Urothelium cell line (cell line): ENCODE data around the gene TSPAN3.

Experiments used
- DNase-seq: peaks from one replicate; pipeline ENCODE4 v3.0.0; 2011; ENCODE audit warnings: low spot score, mixed read lengths
- FAIRE-seq: peaks from 2 replicates; lab custom pipeline; 2011; peaks lifted over from hg19 to GRCh38; lab: Jason Lieb, UNC

The TSPAN3 gene

DNA sequence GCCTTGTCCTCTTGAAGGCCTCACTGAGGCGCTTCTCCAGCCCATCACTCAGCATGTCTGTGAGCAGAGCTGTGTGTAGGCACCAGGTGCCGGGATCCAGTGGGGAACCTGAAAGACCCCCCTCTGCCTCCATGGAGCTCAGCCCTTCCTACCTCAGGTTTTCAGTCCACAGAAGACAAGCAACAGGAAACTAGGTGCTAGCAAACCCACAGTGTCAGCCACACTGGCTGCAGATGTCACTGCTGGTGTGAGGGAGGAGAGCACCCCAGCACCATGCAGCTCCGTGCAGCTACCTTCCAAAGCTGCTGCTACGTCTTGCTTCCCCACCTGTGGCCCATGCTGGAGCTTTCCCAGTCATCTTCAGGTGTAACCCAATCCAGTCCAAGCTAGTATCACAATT, 58.0 kb downstream of the TSPAN3 start:
- DNase-seq (no peak), FAIRE-seq (no peak)

DNA sequence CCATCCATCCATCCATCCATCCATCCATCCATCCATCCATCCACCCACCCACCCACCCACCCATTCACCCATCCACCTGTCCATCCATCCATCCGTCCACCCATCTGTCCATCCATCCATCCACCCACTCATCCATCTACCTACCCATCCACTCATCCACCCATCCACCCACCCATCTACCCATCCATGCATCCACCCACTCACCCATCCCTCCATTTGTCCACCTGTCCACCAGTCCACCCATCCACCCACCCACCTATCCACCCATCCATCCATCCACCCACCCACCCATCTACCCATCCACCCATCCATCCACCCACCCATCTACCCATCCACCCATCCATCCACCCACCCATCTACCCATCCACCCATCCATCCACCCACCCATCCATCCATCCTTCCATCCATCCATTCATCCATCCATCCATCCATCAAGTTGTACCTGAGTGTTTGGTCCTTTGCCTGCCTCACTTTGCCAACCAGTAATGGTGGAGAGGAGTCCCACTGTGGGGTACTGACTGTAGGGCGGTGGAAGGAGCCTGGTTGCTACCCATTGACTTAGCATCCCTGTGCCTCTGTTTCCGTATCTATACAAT, 58.7 kb downstream of the TSPAN3 start:
- DNase-seq (no peak), FAIRE-seq (peak; percentile 84)

DNA sequence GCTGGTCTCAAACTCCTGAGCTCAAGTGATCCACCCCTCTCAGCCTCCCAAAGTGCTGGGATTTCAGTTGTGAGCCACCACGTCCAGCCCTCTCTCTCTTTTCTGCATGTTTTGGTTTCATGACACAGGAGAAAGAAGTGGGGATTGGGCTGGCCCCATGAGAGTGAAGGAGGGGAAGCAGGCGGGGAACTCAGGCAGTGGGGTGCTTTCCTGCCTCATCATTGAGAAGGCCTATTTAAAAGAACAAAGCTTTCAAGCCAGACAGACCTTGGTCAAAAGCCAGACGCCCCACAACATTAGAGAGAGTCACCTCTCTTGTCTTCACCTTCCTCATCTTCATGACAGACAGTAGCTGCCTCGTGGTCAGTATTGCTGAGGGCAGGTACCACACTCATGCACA, 60.1 kb downstream of the TSPAN3 start:
- FAIRE-seq = no peak
- DNase-seq = no peak

DNA sequence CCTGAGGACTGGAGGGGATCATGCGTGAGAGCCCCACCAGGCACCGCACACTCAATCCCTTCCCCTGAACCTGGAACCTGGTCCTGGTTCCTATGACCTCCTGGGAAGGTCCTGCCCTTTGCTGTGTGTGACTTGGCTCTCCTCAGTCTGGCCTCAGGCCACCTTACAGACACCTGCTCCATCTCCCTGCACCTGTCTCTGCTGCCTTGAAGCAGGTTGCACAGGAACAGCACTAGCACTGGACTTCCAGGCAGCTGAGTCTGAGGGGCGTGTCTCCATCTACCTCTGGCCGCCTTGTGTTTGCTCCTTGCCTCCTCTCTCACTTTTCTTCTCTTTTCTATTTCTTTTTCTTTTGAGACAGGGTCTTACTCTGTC, 60.6 kb downstream of the TSPAN3 start:
- no peak for FAIRE-seq
- no peak for DNase-seq

DNA sequence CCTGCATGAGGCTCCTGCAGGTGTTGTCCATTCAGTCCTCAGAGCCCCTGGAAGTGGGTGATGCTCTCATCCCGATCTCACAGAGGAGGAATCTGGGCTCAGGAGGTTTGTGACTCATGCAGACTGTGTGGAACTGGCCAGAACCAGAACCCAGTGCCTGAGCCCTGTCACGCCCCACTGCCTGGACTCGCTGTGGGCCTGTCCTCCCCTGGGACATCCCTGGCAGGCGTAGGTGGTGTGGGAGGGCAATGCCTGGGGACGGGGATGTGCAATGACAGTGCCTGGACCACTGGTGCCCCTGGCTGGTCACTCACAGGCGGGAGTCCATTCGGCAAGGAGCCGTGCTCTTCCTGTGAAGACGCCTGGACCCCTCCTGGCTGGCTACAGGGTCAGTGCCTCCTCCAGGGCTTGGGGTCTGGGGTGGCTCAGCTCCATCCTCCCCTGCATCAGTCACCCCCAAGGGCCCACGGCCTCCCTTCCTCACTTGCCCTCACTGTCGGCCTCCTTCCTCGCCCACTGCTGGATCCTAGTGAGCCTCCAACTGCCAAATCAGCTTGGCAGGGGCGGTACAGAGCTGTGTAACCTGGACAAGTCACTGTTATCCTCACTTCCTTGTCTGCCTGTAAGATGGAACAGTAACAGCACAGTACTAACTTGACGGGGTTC, 61.1 kb downstream of the TSPAN3 start:
- FAIRE-seq (no peak), DNase-seq (no peak)

DNA sequence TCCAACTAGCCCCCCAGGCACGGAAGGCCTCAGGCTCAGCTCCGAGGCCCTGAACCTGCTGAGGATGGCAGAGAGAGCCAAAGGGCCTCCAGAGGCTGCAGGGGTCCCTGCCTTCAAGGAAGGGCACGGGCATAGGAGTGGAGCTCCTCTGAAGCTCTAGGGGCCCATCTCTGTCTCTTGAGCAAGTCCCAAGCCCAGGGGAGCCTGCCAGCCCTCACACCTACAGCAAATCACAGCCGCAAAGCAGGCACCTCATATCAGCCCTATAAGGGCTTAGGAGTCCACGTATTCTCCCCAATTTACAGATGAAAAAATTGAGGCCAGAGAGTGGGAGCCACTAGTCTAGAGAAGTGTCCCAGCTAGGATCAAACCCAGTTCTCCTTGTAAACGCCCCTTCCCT, 61.7 kb downstream of the TSPAN3 start:
- no peak for FAIRE-seq
- no peak for DNase-seq

DNA sequence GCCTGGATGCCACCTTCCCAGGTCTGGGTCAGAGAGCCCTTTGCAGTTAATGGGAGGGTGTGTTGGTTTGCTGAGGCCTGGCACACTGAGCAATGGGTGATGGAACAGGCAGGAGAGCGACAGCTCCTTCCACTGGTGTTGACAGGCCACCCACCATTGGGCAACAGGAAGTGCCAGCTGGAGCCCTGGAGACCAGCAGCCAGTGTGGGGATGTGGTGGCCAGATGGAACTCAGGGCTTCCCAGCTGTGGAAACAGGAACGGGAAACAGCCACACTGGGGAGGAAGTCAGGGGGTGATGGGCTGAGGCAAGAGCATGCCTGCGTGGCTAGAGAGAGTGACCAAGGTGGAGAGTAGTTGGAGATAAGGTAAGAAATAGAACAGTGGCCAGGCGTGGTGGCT, 66.7 kb downstream of the TSPAN3 start:
- DNase-seq (no peak), FAIRE-seq (no peak)

DNA sequence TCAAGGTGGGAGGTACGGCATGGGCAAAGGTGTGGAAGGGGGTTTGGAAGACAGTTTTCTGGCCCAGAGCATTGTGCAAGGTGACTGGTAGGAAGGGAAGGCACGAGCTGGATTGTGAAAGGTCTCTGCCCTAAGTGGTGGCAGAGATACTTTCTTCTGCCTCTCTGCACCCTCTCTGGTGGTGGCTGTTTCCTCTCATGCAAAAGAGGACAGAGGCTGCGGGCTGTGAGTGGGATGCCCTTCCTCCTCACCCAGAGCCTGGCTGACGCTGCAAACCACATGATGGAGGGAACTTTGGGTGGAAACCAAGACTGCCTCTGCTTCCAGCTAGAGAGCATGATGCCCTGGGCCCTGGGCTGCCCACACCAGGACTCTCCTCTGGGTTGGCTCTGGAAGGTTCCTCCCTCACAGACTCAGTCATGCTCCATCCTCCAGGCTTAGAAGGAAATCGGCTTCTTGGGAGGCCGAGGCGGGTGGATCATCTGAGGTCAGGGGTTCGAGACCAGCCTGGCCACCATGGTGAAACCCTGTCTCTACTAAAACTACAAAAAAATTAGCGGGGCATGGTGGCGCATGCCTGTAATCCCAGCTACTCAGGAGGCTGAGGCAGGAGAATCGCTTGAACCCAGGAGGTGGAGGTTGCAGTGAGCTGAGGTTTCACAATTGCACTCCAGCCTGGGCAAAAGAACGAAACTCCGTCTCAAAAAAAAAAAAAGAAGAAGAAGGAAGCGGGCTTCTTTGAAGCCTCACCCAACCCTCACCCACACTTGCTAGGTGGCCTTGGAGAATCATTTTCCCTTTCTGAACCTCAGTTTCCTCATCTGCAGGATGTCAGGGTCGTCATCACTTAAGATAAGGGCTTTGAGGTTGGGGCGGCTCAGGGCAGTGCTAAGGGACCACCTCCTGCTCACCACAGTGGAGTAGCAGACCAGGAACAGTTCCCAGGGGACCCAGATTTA, 67.7 kb downstream of the TSPAN3 start:
- DNase-seq = no peak

DNA sequence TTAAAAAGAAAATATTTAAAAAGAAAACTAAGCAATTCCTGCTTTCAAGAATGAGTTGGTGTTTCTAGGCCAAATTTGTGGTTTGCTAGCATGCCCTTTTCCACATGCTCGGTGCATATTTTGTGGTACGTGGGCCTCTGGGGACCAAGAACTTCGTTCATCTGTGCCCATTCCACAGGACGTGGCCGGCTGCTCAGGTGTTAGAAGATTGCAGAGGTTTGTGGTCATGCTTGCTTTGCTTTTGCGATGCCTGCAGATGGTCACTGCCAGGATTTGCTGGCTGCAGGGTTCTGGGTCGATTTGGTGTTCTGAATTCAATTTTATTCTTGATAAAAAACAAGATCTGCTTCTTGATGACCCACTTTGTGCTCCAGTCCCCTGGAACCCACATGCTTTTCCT, 68.5 kb downstream of the TSPAN3 start:
- no peak for DNase-seq
- no peak for FAIRE-seq

More for the DNA sequence above, 67.7 kb downstream of the TSPAN3 start:
- FAIRE-seq = peak; percentile 73

DNA sequence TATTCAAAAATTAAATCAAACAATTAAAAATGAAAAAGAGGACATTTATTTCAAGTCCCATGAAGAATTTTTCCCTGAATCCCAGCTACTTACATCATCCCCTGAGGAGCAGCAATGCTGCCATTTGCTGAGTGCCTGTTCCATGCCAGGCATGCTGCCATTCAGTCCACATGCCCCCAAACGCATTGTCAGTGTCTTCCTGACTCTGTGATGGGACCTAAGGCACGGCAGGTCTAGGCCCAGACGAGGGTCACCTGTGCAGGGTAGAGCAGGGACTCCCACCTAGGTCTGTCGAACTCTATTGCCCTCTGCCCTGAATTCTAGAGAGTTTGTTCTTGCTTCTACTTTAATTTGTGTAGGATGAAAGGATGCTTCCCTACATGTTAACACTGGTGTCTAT, 68.9 kb downstream of the TSPAN3 start:
- DNase-seq (no peak), FAIRE-seq (no peak)

DNA sequence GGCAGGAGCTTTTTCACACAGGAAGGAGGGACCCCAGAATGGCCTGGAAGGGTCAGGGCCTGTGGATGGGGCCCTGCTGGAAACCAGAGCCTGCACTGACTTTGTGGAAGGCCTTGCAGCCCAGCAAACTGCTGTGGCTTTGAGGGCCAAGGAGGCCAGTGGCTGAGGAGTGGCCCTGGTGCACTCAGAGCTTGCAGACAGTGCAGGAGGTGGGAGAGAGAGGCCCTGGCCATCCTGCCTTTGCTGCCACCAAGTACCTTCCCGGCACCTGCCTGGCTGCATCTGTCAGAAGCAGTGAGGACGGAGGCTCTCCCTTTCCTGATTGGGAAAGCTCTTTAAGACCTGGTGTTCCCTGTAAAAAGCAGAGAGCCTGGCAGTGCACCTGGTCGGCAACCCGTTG, 69.6 kb downstream of the TSPAN3 start:
- FAIRE-seq = no peak
- no peak for DNase-seq

DNA sequence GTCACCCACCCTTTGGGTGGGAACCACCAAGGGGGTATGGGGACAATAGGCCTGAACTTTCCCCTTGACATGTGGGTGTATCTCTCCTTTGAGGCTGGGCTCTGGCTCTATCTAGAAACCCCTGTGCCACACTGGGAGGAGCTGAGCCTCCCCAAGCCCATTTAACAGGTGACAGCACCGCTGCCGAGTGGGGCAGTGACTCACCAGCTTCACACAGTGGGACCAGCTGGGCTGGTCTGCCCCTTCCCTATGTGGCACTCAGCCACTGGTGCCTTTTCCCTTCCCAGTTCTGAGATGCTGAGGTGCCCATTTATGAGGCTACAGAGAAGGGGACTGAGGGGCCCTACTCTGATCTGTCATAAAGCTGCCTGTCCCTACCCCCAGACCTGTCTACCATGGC, 70.9 kb downstream of the TSPAN3 start:
- no peak for DNase-seq
- no peak for FAIRE-seq

DNA sequence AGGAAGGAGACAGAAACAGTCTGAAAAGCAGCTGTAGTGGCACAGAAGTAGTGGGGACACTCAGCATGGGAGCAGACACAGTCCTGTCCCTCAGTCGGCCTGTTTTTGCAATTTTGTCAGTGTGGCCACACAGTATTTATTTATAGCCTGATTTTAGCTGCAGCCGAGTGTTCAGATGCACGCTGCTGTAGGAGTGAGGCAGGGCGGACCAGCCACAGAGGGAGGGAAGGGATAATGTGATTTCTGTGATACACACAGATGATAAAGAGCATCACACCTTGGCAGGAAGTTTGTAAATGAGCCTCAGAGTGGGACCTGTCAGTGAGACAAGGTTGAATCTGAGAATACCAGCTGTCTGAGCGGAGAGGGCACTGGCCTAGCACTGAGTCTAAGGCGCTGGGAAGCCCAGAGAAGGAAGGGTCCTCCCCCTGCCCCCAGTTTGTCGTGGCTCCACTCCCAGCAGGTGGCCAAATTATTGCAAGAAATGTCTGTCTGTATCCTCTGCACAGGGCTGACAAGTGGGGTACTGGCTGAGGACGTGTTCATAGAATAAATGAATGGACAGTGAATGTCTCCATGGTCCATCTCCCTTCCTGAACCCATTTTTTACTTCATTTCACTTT, 72.1 kb downstream of the TSPAN3 start:
- no peak for DNase-seq

DNA sequence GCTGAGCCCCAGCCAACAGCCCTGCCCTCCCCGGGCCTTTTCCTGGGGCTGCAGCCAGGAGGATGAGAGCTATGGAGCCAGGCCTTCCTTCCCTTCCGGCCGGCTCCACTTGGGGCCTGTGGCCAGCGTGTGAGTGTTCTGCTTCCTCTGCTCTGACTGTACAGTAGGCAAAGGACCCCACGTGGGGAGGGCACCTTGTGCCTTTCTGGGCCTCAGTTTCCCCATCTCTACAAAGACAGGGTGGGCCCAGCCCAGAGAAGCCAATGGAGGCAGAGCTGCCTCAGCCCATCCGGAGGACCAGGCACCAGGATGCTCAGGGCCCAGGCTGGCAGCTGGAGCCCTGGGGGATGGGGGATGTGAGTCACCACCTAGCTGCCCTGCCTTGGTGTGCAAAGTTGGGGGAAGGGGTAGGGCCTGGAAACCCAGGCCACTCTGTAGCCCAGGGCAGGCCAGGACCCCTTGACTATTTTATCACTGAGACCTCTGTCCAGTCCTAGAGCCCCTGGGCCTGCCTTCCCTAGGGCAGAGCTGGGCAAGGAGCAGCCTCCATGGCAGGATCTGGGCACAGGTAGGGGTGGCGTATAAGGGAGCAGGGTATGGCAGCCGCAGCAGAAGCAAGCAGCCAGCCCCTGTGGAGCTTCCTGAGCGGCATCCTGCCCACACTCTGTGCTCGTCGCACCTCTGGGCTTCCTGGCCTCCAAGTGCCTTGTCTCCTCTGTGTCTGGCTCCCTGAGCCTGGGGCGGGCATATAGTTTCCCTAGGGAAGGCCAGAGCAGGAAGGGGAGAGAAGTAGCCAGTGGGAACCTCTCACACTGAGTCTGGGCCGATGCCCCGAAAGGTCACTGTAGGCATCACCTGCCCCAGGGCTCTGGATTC, 74.1 kb downstream of the TSPAN3 start:
- FAIRE-seq (peak; percentile 44), DNase-seq (peak; percentile 73)

More for the DNA sequence above, 72.1 kb downstream of the TSPAN3 start:
- peak; percentile 44 for FAIRE-seq

DNA sequence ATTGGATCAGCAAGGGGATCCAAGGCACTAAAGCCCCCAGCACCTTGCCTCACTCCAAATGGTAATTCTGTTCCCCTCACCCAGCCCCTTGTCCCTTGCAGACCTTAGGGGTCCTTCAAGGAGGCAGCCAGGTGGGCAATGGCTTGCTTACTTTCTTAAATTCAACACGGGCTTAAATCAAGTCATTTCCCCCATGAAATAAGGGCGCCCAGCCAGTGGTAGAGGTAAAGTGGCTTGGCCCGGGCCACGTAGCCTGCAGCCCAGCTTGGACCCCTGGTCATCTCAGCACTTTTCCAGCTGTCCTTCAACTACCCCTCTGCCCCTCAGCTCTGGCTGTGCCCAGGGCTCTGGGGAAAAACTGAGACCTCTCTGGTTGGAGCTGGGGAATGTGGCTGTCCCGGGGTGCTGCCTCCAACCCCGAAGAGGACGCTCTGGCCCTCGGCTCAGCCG, 74.8 kb downstream of the TSPAN3 start:
- FAIRE-seq (no peak), DNase-seq (no peak)

DNA sequence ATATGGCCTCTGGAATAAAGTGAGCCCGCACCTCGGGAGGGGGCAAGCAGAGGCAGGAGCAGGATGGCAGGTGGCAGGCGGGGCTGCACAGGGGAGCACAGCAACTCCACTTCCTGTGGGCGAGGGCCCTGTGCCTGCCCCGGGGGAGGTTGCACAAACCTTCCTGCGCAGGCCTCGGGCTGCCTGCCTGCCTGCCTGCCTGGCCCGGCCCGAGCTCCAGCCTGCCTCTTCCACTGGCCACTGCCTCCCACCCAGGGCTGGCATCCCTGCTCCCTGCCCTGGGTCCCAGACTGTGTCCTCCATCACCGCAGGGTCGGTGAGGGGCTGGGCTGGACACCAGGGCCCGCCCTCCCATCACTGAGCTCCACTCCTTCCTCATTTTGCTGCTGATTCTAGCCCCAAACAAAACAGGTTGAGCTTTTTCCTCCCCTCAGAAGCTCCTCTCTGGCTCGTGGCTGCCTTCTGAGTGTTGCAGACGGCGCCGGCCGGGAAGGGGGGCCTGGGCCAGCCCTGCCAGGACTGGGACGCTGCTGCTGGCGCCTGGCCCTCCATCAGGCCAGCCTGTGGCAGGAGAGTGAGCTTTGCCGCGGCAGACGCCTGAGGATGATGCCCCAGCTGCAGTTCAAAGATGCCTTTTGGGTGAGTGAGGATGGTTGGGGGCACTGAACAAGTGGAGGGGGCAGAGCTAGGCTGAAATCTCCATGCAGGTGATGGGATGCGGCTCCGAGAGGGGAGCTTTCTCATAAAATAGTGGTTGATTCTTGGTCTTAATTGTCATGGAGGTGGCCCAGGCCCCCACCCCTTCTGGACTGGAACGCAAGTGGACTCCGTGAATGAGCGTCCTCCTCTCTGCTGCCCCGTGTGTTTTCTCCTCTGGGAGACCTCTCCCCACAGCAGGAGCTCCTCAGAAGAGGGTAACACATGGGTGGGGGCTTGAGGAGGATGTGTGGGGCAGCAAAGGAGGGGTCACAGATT, 75.7 kb downstream of the TSPAN3 start, which contains the start of gene PSTPIP1:
PSTPIP1 (plus strand) TSS at position 156 of the 975 bp plus-strand sequence; CDS start at position 604, 448 bp downstream.
- FAIRE-seq = no peak

DNA sequence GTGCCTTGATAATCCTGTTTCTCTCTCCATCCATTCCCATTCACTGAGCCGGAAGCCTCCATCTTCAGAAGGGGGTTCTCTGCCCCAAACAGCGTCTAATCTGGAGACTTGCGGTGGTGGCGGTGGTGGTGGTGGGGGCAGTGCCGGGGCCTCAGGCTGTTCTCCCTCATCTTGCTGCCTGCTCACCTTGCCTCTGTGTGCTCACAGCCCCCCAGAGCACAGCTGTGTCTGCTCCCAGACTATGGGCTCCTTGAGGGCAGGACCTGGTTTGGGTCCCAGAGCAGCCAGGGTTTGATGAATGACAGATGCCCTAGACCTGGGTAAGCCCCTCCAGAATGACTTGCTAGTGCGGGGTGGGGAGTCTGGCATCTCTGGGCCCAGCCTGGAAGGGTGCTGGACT, 76.4 kb downstream of the TSPAN3 start:
- DNase-seq (no peak), FAIRE-seq (no peak)

More for the DNA sequence above, 75.7 kb downstream of the TSPAN3 start, which contains the start of gene PSTPIP1:
- DNase-seq = no peak

DNA sequence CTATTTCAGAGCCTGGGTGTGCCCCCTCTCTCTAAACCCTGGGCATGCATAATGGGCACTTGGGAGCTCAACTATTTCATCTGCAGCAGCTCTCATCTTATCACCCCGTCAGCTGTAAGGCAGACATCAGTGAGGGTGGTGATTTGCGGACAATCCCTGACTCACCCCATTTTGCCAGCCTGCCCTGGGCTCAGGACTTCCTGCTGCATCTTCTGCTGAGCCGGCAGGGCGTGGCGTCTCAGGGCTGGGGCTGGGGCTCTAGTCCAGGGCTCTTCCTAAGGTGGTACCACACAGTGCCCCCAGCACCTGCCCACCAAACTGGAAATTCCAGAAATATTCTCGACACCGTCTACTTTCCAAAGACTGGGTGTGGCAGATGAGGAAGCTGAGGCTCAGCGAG, 76.9 kb downstream of the TSPAN3 start:
- FAIRE-seq = no peak
- DNase-seq = no peak
